GM12891 (cell line): ENCODE data around the gene KCNIP1.

Source experiments
- POLR2A ChIP-seq: IDR thresholded peaks from 2 replicates; pipeline ENCODE4 v1.6.1; 2011; ENCODE audit warnings: low read depth, low read length, control low read depth
- POLR2AphosphoS5 ChIP-seq: IDR thresholded peaks from 2 replicates; pipeline ENCODE4 v1.6.1; 2011; ENCODE audit warnings: low read depth, low read length, control low read depth

- TF ChIP-seq POLR2AphosphoS5 (no peak), POLR2A (no peak)
Observed at GRCh38 chr5:170722316-170722715, 218.5 kb downstream of the KCNIP1 start.
